ENCODE results near the gene PINLYP.

GRCh38 chr19:43553656-43554055 lies 21.9 kb upstream of the PINLYP start:
- TF ChIP-seq, protein P1, sequence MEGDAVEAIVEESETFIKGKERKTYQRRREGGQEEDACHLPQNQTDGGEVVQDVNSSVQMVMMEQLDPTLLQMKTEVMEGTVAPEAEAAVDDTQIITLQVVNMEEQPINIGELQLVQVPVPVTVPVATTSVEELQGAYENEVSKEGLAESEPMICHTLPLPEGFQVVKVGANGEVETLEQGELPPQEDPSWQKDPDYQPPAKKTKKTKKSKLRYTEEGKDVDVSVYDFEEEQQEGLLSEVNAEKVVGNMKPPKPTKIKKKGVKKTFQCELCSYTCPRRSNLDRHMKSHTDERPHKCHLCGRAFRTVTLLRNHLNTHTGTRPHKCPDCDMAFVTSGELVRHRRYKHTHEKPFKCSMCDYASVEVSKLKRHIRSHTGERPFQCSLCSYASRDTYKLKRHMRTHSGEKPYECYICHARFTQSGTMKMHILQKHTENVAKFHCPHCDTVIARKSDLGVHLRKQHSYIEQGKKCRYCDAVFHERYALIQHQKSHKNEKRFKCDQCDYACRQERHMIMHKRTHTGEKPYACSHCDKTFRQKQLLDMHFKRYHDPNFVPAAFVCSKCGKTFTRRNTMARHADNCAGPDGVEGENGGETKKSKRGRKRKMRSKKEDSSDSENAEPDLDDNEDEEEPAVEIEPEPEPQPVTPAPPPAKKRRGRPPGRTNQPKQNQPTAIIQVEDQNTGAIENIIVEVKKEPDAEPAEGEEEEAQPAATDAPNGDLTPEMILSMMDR (IDR thresholded peaks at IDR 0.05) = no peak
- no peak for TF ChIP-seq ZFX (IDR thresholded peaks at IDR 0.05; ENCODE audit: borderline replicate concordance)
